Transverse colon (tissue), 4 donors: ENCODE measurements around the gene PSPH.

Experiments
- POLR2A ChIP-seq: fragments of 450-650 bp; IDR thresholded peaks from one replicate; pipeline ENCODE4 v1.6.1; 2016; ENCODE audit warnings: antibody characterized with exemption, mild to moderate bottlenecking, moderate library complexity
- POLR2AphosphoS5 ChIP-seq, 3 donors: sonication (generic); formaldehyde crosslinking; IDR thresholded peaks; one replicate each; pipeline ENCODE4 v1.6.1; 2016; ENCODE audit warnings: antibody characterized with exemption in 3 of 3
- TF ChIP-seq, protein P1 (sequence below), 5 experiments: fragments of 200-600 bp in 3 of 5; fragments of 450-650 bp in 2 of 5; sonication (generic) in 3 of 5; IDR thresholded peaks; 1 replicate in 2 of 5; 2 replicates in 3 of 5; pipeline ENCODE4 v1.5.1; 2016 to 2017; ENCODE audit warnings: antibody characterized with exemption in 5 of 5, inconsistent platforms in 3 of 5, mild to moderate bottlenecking in 2 of 5, moderate library complexity in 1 of 5

DNA sequence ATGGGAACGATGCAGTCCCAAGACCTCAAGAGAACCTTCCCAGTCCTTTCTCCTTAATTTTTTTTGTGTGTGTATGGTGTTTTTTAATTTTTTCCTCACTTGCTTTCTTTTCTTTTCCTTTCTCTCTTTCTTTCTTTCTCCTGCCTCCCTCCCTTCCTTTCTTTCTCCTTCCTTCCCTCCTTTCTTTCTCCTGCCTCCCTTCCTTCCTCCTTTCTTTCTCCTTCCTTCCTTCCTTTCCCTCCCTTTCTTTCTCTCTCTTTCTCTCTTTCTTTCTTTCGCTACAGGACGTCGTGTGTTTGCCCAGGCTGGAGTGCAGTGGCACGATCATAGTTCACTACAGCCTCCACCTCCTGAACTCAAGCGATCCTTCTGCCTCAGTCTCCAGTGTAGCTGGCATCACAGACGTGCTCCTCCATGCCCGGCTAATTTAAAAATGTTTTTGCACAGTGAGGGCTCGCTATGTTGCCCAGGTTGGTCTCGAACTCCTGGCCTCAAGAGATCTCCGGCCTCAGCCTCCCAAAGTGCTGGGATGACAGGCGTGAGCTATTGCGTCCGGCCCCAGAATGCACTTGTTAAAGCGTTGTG lies 87.6 kb downstream of the PSPH start:
- TF ChIP-seq, protein P1, sequence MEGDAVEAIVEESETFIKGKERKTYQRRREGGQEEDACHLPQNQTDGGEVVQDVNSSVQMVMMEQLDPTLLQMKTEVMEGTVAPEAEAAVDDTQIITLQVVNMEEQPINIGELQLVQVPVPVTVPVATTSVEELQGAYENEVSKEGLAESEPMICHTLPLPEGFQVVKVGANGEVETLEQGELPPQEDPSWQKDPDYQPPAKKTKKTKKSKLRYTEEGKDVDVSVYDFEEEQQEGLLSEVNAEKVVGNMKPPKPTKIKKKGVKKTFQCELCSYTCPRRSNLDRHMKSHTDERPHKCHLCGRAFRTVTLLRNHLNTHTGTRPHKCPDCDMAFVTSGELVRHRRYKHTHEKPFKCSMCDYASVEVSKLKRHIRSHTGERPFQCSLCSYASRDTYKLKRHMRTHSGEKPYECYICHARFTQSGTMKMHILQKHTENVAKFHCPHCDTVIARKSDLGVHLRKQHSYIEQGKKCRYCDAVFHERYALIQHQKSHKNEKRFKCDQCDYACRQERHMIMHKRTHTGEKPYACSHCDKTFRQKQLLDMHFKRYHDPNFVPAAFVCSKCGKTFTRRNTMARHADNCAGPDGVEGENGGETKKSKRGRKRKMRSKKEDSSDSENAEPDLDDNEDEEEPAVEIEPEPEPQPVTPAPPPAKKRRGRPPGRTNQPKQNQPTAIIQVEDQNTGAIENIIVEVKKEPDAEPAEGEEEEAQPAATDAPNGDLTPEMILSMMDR (IDR thresholded peaks at IDR 0.05), result no peak
- TF ChIP-seq POLR2A, result no peak
- TF ChIP-seq POLR2AphosphoS5 (IDR thresholded peaks at IDR 0.05), result no peak
